Neural crest cell (in vitro differentiated cells): ENCODE measurements around the gene BAIAP3. TPM values are rescaled to one million over a fixed set of nuclear protein-coding genes. Genes with fewer than 3 reads are reported as not detected.

ENCODE experiments used
- DNase-seq: peaks from one replicate; pipeline ENCODE4 v3.0.0; 2021; ENCODE audit warnings: low read depth, mixed read lengths, low spot score
- H3K27ac Mint-ChIP-seq: one replicate; pipeline ENCODE4 v1.8.0; 2021; ENCODE audit warnings: mild to moderate bottlenecking, mixed read lengths; ENCODE audit not compliant: unreplicated experiment
- H3K27me3 Mint-ChIP-seq: 2 replicates; pipeline ENCODE4 v1.8.0; 2021; ENCODE audit warnings: low read depth, mild to moderate bottlenecking, mixed read lengths
- H3K36me3 Mint-ChIP-seq: 2 replicates; pipeline ENCODE4 v1.8.0; 2021; ENCODE audit warnings: low read depth, mild to moderate bottlenecking, mixed read lengths
- H3K4me1 Mint-ChIP-seq: 2 replicates; pipeline ENCODE4 v1.8.0; 2021; ENCODE audit warnings: mixed read lengths
- H3K4me3 Mint-ChIP-seq: one replicate; pipeline ENCODE4 v1.8.0; 2021; ENCODE audit warnings: mild to moderate bottlenecking, mixed read lengths
- H3K9me3 Mint-ChIP-seq: 2 replicates; pipeline ENCODE4 v1.8.0; 2021; ENCODE audit warnings: mixed read lengths
- total RNA-seq: library from RNA; stranded (reverse); gene quantifications from 2 replicates; pipeline ENCODE4 v1.2.1, GENCODE V29; 2021
- TF ChIP-seq, protein P1 (sequence below): fragments of 200-600 bp; sonication (generic); conservative IDR thresholded peaks from 2 replicates; pipeline ENCODE4 v1.5.0; 2021; ENCODE audit warnings: antibody characterized with exemption, mild to moderate bottlenecking

The BAIAP3 gene
- total RNA-seq, 1 donor from 2014 or later, result 3.4 TPM

GRCh38 chr16:1306334-1306733, 27.1 kb upstream of the BAIAP3 start:
- Mint-ChIP-seq H3K9me3 (no peaks in the 10 kb centered on the region), H3K27me3 (peaks cover 23% of the 10 kb centered on the region), H3K4me3 (peak overlapping the region; percentile 79), H3K27ac (no peak overlapping the region), H3K36me3 (peaks cover 5% of the 10 kb centered on the region), H3K4me1 (peaks cover 14% of the 10 kb centered on the region)
- TF ChIP-seq, protein P1, sequence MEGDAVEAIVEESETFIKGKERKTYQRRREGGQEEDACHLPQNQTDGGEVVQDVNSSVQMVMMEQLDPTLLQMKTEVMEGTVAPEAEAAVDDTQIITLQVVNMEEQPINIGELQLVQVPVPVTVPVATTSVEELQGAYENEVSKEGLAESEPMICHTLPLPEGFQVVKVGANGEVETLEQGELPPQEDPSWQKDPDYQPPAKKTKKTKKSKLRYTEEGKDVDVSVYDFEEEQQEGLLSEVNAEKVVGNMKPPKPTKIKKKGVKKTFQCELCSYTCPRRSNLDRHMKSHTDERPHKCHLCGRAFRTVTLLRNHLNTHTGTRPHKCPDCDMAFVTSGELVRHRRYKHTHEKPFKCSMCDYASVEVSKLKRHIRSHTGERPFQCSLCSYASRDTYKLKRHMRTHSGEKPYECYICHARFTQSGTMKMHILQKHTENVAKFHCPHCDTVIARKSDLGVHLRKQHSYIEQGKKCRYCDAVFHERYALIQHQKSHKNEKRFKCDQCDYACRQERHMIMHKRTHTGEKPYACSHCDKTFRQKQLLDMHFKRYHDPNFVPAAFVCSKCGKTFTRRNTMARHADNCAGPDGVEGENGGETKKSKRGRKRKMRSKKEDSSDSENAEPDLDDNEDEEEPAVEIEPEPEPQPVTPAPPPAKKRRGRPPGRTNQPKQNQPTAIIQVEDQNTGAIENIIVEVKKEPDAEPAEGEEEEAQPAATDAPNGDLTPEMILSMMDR, result no peak
- DNase-seq, result no peak

- no peak for DNase-seq
- TF ChIP-seq, protein P1, result no peak
- Mint-ChIP-seq H3K4me3 (peak overlapping the region; percentile 94), H3K4me1 (peaks cover 14% of the 10 kb centered on the region), H3K27me3 (peaks cover 15% of the 10 kb centered on the region), H3K27ac (peak overlapping the region; percentile 62), H3K9me3 (no peaks in the 10 kb centered on the region), H3K36me3 (peaks cover 5% of the 10 kb centered on the region)
These were observed 25.1 kb upstream of the BAIAP3 start for GRCh38 chr16:1308036-1308976.

GRCh38 chr16:1308977-1309885, 24.2 kb upstream of the BAIAP3 start, which contains the start of gene UBE2I:
UBE2I (plus strand) TSS chr16:1309636; CDS start chr16:1314031, 4,395 bp downstream.
- peak within 1 kb of the TSS; percentile 98 for H3K4me3 Mint-ChIP-seq
- peaks cover 14% of the 10 kb centered on the region for H3K4me1 Mint-ChIP-seq
- DNase-seq, result peak; percentile 99
- H3K9me3 Mint-ChIP-seq, result no peaks in the 10 kb centered on the region
- H3K36me3 Mint-ChIP-seq, result peaks cover 5% of the 10 kb centered on the region
- H3K27ac Mint-ChIP-seq, result peak within 1 kb of the TSS; percentile 100
- TF ChIP-seq, protein P1, result no peak
- peaks cover 9% of the 10 kb centered on the region for H3K27me3 Mint-ChIP-seq

- TF ChIP-seq, protein P1, result no peak
- no peak for DNase-seq
- H3K4me1 Mint-ChIP-seq, result peaks cover 14% of the 10 kb centered on the region
- peak overlapping the region; percentile 99 for H3K27ac Mint-ChIP-seq
- peaks cover 5% of the 10 kb centered on the region for H3K36me3 Mint-ChIP-seq
- H3K27me3 Mint-ChIP-seq, result peaks cover 9% of the 10 kb centered on the region
- peak overlapping the region; percentile 98 for H3K4me3 Mint-ChIP-seq
- no peaks in the 10 kb centered on the region for H3K9me3 Mint-ChIP-seq
These were observed 23.3 kb upstream of the BAIAP3 start for GRCh38 chr16:1309888-1310831.
